Neural crest cell (in vitro differentiated cells): ENCODE data around the gene GIGYF2. TPM values are rescaled to one million over a fixed set of nuclear protein-coding genes. Genes with fewer than 3 reads are reported as not detected.

Source experiments
- DNase-seq: peaks from one replicate; pipeline ENCODE4 v3.0.0; 2021; ENCODE audit warnings: low read depth, mixed read lengths, low spot score
- H3K27ac Mint-ChIP-seq: one replicate; pipeline ENCODE4 v1.8.0; 2021; ENCODE audit warnings: mild to moderate bottlenecking, mixed read lengths; ENCODE audit not compliant: unreplicated experiment
- H3K27me3 Mint-ChIP-seq: 2 replicates; pipeline ENCODE4 v1.8.0; 2021; ENCODE audit warnings: low read depth, mild to moderate bottlenecking, mixed read lengths
- H3K36me3 Mint-ChIP-seq: 2 replicates; pipeline ENCODE4 v1.8.0; 2021; ENCODE audit warnings: low read depth, mild to moderate bottlenecking, mixed read lengths
- H3K4me1 Mint-ChIP-seq: 2 replicates; pipeline ENCODE4 v1.8.0; 2021; ENCODE audit warnings: mixed read lengths
- H3K4me3 Mint-ChIP-seq: one replicate; pipeline ENCODE4 v1.8.0; 2021; ENCODE audit warnings: mild to moderate bottlenecking, mixed read lengths
- H3K9me3 Mint-ChIP-seq: 2 replicates; pipeline ENCODE4 v1.8.0; 2021; ENCODE audit warnings: mixed read lengths
- total RNA-seq: library from RNA; stranded (reverse); gene quantifications from 2 replicates; pipeline ENCODE4 v1.2.1, GENCODE V29; 2021
- TF ChIP-seq, protein P1 (sequence below): fragments of 200-600 bp; sonication (generic); conservative IDR thresholded peaks from 2 replicates; pipeline ENCODE4 v1.5.0; 2021; ENCODE audit warnings: antibody characterized with exemption, mild to moderate bottlenecking

Gene GIGYF2
- total RNA-seq, 1 donor from 2014 or later: 70.3 TPM

DNA sequence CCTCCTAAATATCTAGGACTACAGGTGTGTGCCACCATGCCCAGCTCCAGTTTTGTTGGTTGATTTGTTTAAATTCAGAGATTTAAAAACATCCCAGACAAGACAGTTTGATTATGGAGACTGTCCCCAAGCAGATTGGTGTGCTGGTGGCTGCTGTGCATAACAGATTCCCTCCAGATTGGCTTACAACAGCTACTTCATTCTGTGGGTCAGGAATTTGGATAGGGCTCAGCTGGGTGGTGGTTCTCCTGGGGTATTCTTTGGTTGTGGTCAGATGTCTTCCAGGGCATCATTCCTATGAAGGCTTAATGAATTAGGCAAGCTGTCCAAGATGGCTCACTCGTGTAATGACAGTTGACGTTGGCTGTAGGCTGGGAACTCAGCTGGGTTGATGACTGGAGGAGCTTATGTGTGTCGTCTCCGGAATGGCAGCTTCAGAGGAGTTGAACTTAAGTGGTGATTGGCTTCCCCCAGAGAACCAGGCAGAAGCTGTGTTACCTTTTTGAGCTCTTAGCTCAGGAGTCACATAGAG, 162.3 kb downstream of the GIGYF2 start:
- peaks cover 22% of the 10 kb centered on the region for H3K36me3 Mint-ChIP-seq
- no peaks in the 10 kb centered on the region for H3K4me1 Mint-ChIP-seq
- H3K27ac Mint-ChIP-seq: peak overlapping the region; percentile 71

DNA sequence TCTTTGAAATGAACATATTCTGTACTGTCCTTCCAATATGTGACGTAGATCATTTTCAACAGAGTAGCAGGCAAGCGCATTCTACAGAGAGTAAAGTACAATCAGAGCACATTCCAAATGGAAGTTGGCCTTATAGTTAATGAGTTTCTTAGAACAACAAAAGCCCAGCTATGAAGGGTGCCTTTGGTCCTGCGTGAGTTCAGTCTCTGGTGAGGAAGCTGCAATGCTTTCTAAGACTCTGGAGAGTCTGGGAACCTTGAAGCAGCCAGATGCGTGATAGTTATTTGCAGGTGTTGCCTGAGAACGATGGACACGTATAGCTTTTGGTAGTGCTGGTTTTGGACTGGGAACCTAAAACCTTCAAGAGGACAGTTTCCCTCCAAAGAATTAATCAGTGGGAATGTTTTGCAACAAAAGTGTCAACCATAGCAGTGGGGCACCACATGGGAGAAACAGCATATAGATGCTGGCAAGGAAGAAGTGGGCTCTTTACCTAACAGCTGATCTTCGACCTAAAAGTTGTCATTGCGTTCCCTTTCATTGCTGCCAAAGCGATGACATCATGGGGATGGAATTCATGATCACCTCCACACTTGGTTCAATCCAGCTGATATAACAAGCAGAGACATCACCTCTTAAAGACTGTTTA, 163.6 kb downstream of the GIGYF2 start:
- H3K27ac Mint-ChIP-seq: no peak overlapping the region
- no peak for DNase-seq

More for the DNA sequence above, 162.3 kb downstream of the GIGYF2 start:
- Mint-ChIP-seq H3K9me3 (no peaks in the 10 kb centered on the region), H3K27me3 (no peaks in the 10 kb centered on the region), H3K4me3 (no peak overlapping the region)
- DNase-seq: no peak
- TF ChIP-seq, protein P1, sequence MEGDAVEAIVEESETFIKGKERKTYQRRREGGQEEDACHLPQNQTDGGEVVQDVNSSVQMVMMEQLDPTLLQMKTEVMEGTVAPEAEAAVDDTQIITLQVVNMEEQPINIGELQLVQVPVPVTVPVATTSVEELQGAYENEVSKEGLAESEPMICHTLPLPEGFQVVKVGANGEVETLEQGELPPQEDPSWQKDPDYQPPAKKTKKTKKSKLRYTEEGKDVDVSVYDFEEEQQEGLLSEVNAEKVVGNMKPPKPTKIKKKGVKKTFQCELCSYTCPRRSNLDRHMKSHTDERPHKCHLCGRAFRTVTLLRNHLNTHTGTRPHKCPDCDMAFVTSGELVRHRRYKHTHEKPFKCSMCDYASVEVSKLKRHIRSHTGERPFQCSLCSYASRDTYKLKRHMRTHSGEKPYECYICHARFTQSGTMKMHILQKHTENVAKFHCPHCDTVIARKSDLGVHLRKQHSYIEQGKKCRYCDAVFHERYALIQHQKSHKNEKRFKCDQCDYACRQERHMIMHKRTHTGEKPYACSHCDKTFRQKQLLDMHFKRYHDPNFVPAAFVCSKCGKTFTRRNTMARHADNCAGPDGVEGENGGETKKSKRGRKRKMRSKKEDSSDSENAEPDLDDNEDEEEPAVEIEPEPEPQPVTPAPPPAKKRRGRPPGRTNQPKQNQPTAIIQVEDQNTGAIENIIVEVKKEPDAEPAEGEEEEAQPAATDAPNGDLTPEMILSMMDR: no peak

DNA sequence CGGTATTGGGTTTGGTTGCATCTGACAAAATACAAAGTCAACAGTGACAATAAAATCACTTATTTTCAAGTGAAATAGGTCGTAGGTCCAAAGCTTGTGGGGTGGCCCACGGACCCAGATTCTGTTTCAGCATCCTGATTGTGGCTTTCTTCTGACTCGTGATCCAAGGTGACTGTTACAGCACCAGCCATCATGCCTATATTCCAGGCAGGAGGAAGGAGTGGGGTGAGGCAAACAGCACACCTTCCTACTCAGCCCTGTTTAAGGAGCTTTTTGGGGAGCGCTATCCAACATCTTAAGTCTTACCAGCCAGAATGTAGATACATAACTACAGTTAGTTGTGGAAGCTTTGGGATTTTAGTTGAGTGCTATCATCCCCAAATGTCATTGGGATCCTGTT, 164.2 kb downstream of the GIGYF2 start:
- Mint-ChIP-seq H3K4me1 (no peaks in the 10 kb centered on the region), H3K27me3 (no peaks in the 10 kb centered on the region), H3K9me3 (no peaks in the 10 kb centered on the region), H3K27ac (no peak overlapping the region), H3K36me3 (peaks cover 22% of the 10 kb centered on the region), H3K4me3 (no peak overlapping the region)
- no peak for DNase-seq
- TF ChIP-seq, protein P1: no peak

More for the DNA sequence above, 163.6 kb downstream of the GIGYF2 start:
- Mint-ChIP-seq H3K27me3 (no peaks in the 10 kb centered on the region), H3K4me1 (no peaks in the 10 kb centered on the region), H3K36me3 (peaks cover 22% of the 10 kb centered on the region), H3K9me3 (no peaks in the 10 kb centered on the region), H3K4me3 (no peak overlapping the region)
- TF ChIP-seq, protein P1: no peak

DNA sequence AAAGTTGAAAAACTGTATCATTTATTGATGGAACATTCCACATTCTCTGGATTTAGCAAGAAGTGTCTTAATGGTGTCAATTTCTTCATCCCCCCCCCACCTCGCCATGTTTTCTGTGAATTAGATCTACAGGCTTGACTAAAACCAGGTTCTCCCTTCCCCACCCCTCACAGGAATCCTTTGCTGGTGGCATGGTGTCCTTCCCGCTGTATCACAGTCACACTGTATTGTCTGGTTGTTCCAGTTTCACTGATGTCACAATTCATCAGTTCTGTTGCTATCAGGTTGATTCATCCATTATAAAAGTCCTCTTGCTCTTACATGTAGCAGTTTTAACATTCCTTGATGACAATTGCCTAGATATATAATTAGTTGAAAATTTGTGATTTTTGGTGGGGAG, 166.9 kb downstream of the GIGYF2 start:
- no peaks in the 10 kb centered on the region for H3K27me3 Mint-ChIP-seq
- DNase-seq: no peak
- H3K36me3 Mint-ChIP-seq: peaks cover 16% of the 10 kb centered on the region
- TF ChIP-seq, protein P1: no peak
- H3K4me1 Mint-ChIP-seq: no peaks in the 10 kb centered on the region
- H3K9me3 Mint-ChIP-seq: no peaks in the 10 kb centered on the region
- no peak overlapping the region for H3K4me3 Mint-ChIP-seq
- H3K27ac Mint-ChIP-seq: no peak overlapping the region

DNA sequence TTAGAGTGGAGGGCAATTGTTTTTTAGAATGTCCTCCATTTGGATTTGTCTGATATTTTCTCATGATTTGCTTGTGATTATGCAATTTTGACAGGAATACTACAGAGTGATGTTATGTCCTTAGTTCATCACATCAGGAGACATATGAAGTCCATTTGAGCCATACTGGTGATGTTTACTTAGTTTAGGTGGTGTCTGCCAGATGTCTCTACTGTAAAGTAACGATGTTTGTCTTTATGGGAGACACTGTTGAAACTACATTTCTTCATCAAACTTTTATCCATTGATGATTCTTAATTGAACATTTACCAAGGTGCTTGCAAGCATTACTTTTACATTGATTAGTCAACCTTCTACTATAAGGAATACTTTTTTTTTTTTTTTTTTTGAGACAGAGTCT, 168.0 kb downstream of the GIGYF2 start:
- Mint-ChIP-seq H3K36me3 (peaks cover 8% of the 10 kb centered on the region), H3K9me3 (no peaks in the 10 kb centered on the region), H3K27ac (no peak overlapping the region), H3K4me3 (no peak overlapping the region), H3K27me3 (peaks cover 8% of the 10 kb centered on the region), H3K4me1 (peaks cover 9% of the 10 kb centered on the region)
- DNase-seq: no peak
- TF ChIP-seq, protein P1: no peak
